ENCODE measurements around the gene NCOA3. TPM values are rescaled to one million over a fixed set of nuclear protein-coding genes. Genes with fewer than 3 reads are reported as not detected.
"Not testable (repeated sequence)": the region's sequence is repeated elsewhere in the genome, so short reads cannot be mapped to it uniquely, and the experiment has no call there.

NCOA3 gene
- total and polyA plus RNA-seq, 7 donors, result 4.8 to 51.0 (median 22.8) TPM

GRCh38 chr20:47577314-47577713 is 75.6 kb downstream of the NCOA3 start:
- intact Hi-C loops (cut with DNase I), result loop anchor here (5.0 kb wide), 1 partner anchor 75 kb away; the partner anchor contains the start of gene NCOA3

GRCh38 chr20:47578543-47578942 is 76.9 kb downstream of the NCOA3 start:
- intact Hi-C loops (cut with DNase I), result loop anchor here (5.0 kb wide), 1 partner anchor 76 kb away; the partner anchor contains the start of gene NCOA3
- no peak for DNase-seq

More at GRCh38 chr20:47577314-47577713, 75.6 kb downstream of the NCOA3 start:
- no peaks in the 10 kb centered on the region for H3K27me3 ChIP-seq
- no peaks in the 10 kb centered on the region for H3K36me3 ChIP-seq
- no peak for DNase-seq
- peak overlapping the region in 1 of 4 donors; percentile 32 for H3K4me3 ChIP-seq
- peak overlapping the region; percentile 39 to 77 (median 68) for H3K27ac ChIP-seq
- TF ChIP-seq POLR2AphosphoS5 (IDR thresholded peaks at IDR 0.05) (no peak), EP300 (IDR thresholded peaks at IDR 0.05) (no peak), CTCF (IDR thresholded peaks at IDR 0.05) (no peak), POLR2A (IDR thresholded peaks at IDR 0.05) (no peak)
- no peaks in the 10 kb centered on the region for H3K9me3 ChIP-seq
- peaks cover 0 to 80% (median 59%) of the 10 kb centered on the region in 4 donors for H3K4me1 ChIP-seq

GRCh38 chr20:47580686-47581085 is 79.0 kb downstream of the NCOA3 start:
- intact Hi-C loops (cut with DNase I); H3K27ac ChIP-seq; H3K36me3 ChIP-seq; H3K27me3 ChIP-seq; H3K9me3 ChIP-seq; DNase-seq; H3K4me3 ChIP-seq: not testable (repeated sequence)
- 77 to 82% methylated on average over 7 of the region's 7 CpGs for WGBS, 2 donors
- peaks cover 0 to 62% (median 43%) of the 10 kb centered on the region in 4 donors for H3K4me1 ChIP-seq

More at GRCh38 chr20:47578543-47578942, 76.9 kb downstream of the NCOA3 start:
- no peaks in the 10 kb centered on the region for H3K36me3 ChIP-seq
- H3K27ac ChIP-seq, result peak overlapping the region in 2 of 4 donors; percentile 72 to 77
- H3K27me3 ChIP-seq, result no peaks in the 10 kb centered on the region
- no peaks in the 10 kb centered on the region for H3K9me3 ChIP-seq
- 66 to 87% methylated on average over 1 of the region's 1 CpG for WGBS, 2 donors
- no peak for TF ChIP-seq POLR2A (IDR thresholded peaks at IDR 0.05)
- TF ChIP-seq POLR2AphosphoS5 (IDR thresholded peaks at IDR 0.05), result no peak
- TF ChIP-seq CTCF (IDR thresholded peaks at IDR 0.05), result no peak
- TF ChIP-seq EP300 (IDR thresholded peaks at IDR 0.05), result no peak
- no peak overlapping the region for H3K4me3 ChIP-seq
- peaks cover 0 to 76% (median 58%) of the 10 kb centered on the region in 4 donors for H3K4me1 ChIP-seq

GRCh38 chr20:47581090-47581489 is 79.4 kb downstream of the NCOA3 start:
- Histone ChIP-seq H3K9me3 (no peaks in the 10 kb centered on the region), H3K4me1 (peaks cover 0 to 58% (median 38%) of the 10 kb centered on the region in 4 donors), H3K27me3 (no peaks in the 10 kb centered on the region), H3K27ac (no peak overlapping the region), H3K4me3 (no peak overlapping the region), H3K36me3 (no peaks in the 10 kb centered on the region)
- TF ChIP-seq CTCF (IDR thresholded peaks at IDR 0.05) (no peak), POLR2A (IDR thresholded peaks at IDR 0.05) (no peak), POLR2AphosphoS5 (IDR thresholded peaks at IDR 0.05) (no peak), EP300 (IDR thresholded peaks at IDR 0.05) (no peak)
- WGBS, 2 donors, result 76 to 89% methylated on average over 2 of the region's 2 CpGs
- intact Hi-C loops (cut with DNase I), result no loop called here
- no peak for DNase-seq

- intact Hi-C loops (cut with DNase I), result no loop called here
- no peak for TF ChIP-seq CTCF (IDR thresholded peaks at IDR 0.05)
- no peak for TF ChIP-seq POLR2AphosphoS5 (IDR thresholded peaks at IDR 0.05)
- TF ChIP-seq EP300 (IDR thresholded peaks at IDR 0.05), result no peak
- TF ChIP-seq POLR2A (IDR thresholded peaks at IDR 0.05), result no peak
- Histone ChIP-seq H3K4me1 (peaks cover 0 to 34% (median 18%) of the 10 kb centered on the region in 4 donors), H3K27me3 (no peaks in the 10 kb centered on the region), H3K36me3 (no peaks in the 10 kb centered on the region), H3K9me3 (no peaks in the 10 kb centered on the region), H3K27ac (no peak overlapping the region), H3K4me3 (no peak overlapping the region)
- 96 to 99% methylated on average over 2 of the region's 2 CpGs for WGBS, 2 donors
- no peak for DNase-seq
These were observed 81.9 kb downstream of the NCOA3 start for GRCh38 chr20:47583551-47583950.
